T-helper 2 cell treated with Interferon-gamma antibody and Interleukin-4, amounts not matched to agents 100 ng/mL and 5 ng/mL, for 36 hours (primary cell): ENCODE results near the gene CADM1. TPM values are rescaled to one million over a fixed set of nuclear protein-coding genes. Genes with fewer than 3 reads are reported as not detected.

ENCODE experiments used
- intact Hi-C: fragments of 100-400 bp; cut with micrococcal nuclease; formaldehyde crosslinking; loops from one replicate; pipeline ENCODE4 v1.15.1; 2023
- total RNA-seq: library from RNA; stranded (reverse); gene quantifications from 2 replicates; pipeline ENCODE4 v1.2.3, GENCODE V29; 2022

CADM1 gene
- total RNA-seq, 1 donor from 2014 or later: 0.91 TPM

GRCh38 chr11:115158053-115158452, 346.2 kb downstream of the CADM1 start:
- intact Hi-C loops: no loop called here

- intact Hi-C loops: no loop called here
These were observed 347.0 kb downstream of the CADM1 start for GRCh38 chr11:115157247-115157646.

GRCh38 chr11:115155978-115156377, 348.2 kb downstream of the CADM1 start:
- intact Hi-C loops: no loop called here

GRCh38 chr11:115155320-115155719, 348.9 kb downstream of the CADM1 start:
- intact Hi-C loops: no loop called here

- intact Hi-C loops: no loop called here
These were observed 349.9 kb downstream of the CADM1 start for GRCh38 chr11:115154355-115154736.

GRCh38 chr11:115153731-115154354, 350.4 kb downstream of the CADM1 start:
- intact Hi-C loops: no loop called here

- intact Hi-C loops: no loop called here
These were observed 351.1 kb downstream of the CADM1 start for GRCh38 chr11:115153135-115153534.

- intact Hi-C loops: no loop called here
These were observed 353.2 kb downstream of the CADM1 start for GRCh38 chr11:115151010-115151409.

GRCh38 chr11:115148691-115149090, 355.5 kb downstream of the CADM1 start:
- intact Hi-C loops: no loop called here

GRCh38 chr11:115148101-115148500, 356.1 kb downstream of the CADM1 start:
- intact Hi-C loops: no loop called here

GRCh38 chr11:115147243-115147807, 356.9 kb downstream of the CADM1 start:
- intact Hi-C loops: no loop called here

- intact Hi-C loops: no loop called here
These were observed 357.8 kb downstream of the CADM1 start for GRCh38 chr11:115146425-115146824.

GRCh38 chr11:115145324-115145723, 358.9 kb downstream of the CADM1 start:
- intact Hi-C loops: no loop called here

- intact Hi-C loops: no loop called here
These were observed 359.3 kb downstream of the CADM1 start for GRCh38 chr11:115144914-115145313.

- intact Hi-C loops: no loop called here
These were observed 360.2 kb downstream of the CADM1 start for GRCh38 chr11:115144014-115144413.

- intact Hi-C loops: no loop called here
These were observed 362.7 kb downstream of the CADM1 start for GRCh38 chr11:115141231-115142114.

GRCh38 chr11:115135936-115136335, 368.3 kb downstream of the CADM1 start:
- intact Hi-C loops: no loop called here

GRCh38 chr11:115134926-115135325, 369.3 kb downstream of the CADM1 start:
- intact Hi-C loops: no loop called here

- intact Hi-C loops: no loop called here
These were observed 370.6 kb downstream of the CADM1 start for GRCh38 chr11:115133475-115134209.

GRCh38 chr11:115132436-115133228, 371.6 kb downstream of the CADM1 start:
- intact Hi-C loops: no loop called here
